Measurements from ENCODE around the gene GRN. TPM values are rescaled to one million over a fixed set of nuclear protein-coding genes. Genes with fewer than 3 reads are reported as not detected.
A peak's percentile ranks its signal among the peaks of the same experiment; 100 is the strongest.

GRN gene
- polyA plus RNA-seq, 2 of the 4 experiments (the other 2 are of a cell fraction) = 111 to 197 TPM

DNA sequence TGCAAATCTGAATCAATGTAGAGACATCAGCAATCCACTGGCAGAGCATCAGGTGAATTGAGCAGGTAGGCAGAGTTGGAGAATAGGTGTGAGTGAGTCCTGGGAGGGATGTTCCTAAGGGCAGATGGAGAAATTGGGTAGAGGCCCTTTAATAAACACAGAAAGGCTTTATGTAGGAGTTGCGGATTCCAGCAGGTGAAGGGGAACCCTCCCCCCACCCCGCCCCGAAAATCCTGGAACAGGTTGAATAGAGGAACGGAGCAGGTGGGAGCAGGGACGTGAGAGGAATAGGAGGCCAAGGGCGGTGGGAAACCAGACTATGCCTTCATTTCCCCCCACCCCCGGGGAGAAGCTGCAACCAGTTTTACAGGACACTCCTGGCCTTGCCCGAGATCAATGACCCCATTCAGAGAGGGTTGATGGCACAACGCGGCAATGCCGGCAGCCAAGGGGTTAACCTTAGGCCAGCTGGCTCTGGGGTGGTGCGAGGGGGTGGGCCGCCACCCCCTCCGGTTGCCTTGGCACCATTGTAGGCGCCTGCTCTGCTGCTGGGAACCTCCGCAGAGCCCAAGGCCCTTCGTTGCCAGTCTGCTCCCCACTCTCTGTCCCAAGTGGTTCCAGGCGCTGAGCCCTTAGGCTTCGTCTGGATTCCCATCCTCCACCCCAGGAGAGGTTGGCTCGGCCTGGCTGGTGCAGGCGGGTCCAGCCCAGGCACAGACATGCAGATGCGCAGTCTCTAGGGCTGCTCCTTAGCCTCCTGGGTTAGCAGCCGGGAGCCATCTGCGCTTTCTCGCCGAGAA lies 37.5 kb upstream of the GRN start:
- Histone ChIP-seq H3K4me2 (peak overlapping the region; percentile 96), H3K9me3 (no peaks in the 10 kb centered on the region), H3K4me3 (peak overlapping the region; percentile 47), H3K27ac (peak overlapping the region in 1 of 2 experiments; percentile 70; a peak in 3 of 6 replicates), H3K4me1 (peaks cover 15% of the 10 kb centered on the region)
- ChIA-PET POLR2A (interaction anchor here (1.0 kb wide), 1 partner anchor 86 kb away, joined by 3 read pairs; no protein-coding TSS in a partner anchor), CTCF (interaction anchor here (0.6 to 1.6 kb wide), 4 partner anchors 10 to 98 kb away, joined by 3 to 6 read pairs (median 4); no protein-coding TSS in a partner anchor)
- 25% methylated on average over 21 of the region's 26 CpGs for WGBS (ENCODE audit: missing lambda C conversion rate)
- TF ChIP-seq, protein P1, sequence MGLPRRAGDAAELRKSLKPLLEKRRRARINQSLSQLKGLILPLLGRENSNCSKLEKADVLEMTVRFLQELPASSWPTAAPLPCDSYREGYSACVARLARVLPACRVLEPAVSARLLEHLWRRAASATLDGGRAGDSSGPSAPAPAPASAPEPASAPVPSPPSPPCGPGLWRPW (IDR thresholded peaks at IDR 0.05) = no peak
- TF ChIP-seq, protein P2, sequence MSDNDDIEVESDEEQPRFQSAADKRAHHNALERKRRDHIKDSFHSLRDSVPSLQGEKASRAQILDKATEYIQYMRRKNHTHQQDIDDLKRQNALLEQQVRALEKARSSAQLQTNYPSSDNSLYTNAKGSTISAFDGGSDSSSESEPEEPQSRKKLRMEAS (IDR thresholded peaks at IDR 0.05) = peak; percentile 58; the same call in 1 of the 2 replicates
- no peak for TF ChIP-seq GATA3 (IDR thresholded peaks at IDR 0.05; ENCODE audit: borderline replicate concordance)
- TF ChIP-seq RAD21 (conservative IDR thresholded peaks at IDR 0.05 in 1 of 2, IDR thresholded peaks at IDR 0.05 in 1 of 2) = no peak
- TF ChIP-seq JUN (IDR thresholded peaks at IDR 0.05) = no peak
- TF ChIP-seq FOSB (CRISPR knock-in tag; IDR thresholded peaks at IDR 0.05) = no peak
- TF ChIP-seq HEYL (CRISPR knock-in tag; IDR thresholded peaks at IDR 0.05) = no peak
- TF ChIP-seq EHMT2 (IDR thresholded peaks at IDR 0.05; ENCODE audit: low read depth) = no peak
- FAIRE-seq = no peak
- peak; percentile 65 to 88 for DNase-seq (ENCODE audit: low read depth in 1 of 2, low spot score in 1 of 2)
- peak; percentile 62 to 88 for ATAC-seq

DNA sequence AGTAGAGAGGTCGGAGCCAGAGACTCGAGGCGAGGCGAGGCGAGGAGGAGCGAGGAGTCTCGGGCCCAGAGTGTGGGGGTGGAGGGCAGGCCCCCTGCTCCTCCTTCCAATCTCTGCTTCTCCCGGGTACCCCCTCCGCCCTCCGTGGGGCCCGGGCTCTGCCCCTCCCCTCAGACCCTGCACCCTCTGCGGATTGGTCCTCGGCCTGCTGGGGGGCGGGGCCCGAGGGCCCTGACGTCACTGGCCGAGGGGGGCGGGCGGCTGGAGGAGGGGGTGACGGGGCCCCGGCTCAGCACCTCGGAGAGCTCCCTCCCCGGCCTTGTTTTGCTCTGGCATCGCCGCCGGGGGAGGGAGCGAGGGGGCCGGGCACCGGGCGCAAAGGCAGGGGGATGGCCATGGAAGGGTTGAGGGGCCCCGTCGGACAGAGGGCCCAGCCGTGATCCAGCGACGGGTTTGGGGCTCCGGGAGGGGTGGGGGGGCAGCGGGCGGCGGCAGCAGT lies 36.7 kb upstream of the GRN start, which contains the start of gene RUNDC3A:
Gene RUNDC3A (plus strand): TSS at position 282 of the 499 bp plus-strand sequence. CDS start 232 bp downstream, outside the sequence.
- DNase-seq (ENCODE audit: low read depth in 1 of 2, low spot score in 1 of 2) (peak; percentile 80 to 95), FAIRE-seq (no peak), ATAC-seq (peak; percentile 74 to 87)
- Histone ChIP-seq H3K4me2 (peak within 1 kb of the TSS; percentile 96), H3K9me3 (no peaks in the 10 kb centered on the region), H3K4me3 (peak within 1 kb of the TSS; percentile 47), H3K27ac (peak within 1 kb of the TSS in 1 of 2 experiments; percentile 70; a peak in 3 of 6 replicates), H3K4me1 (peaks cover 15% of the 10 kb centered on the region)
- ChIA-PET POLR2A (interaction anchor here (0.7 to 1.0 kb wide), 3 partner anchors 26 to 87 kb away, joined by 3 to 5 read pairs (median 3); no protein-coding TSS in a partner anchor), CTCF (interaction anchor here (0.6 to 1.6 kb wide), 5 partner anchors 9 to 98 kb away, joined by 3 to 6 read pairs (median 4); no protein-coding TSS in a partner anchor)
- WGBS (ENCODE audit: missing lambda C conversion rate) = under 1% methylated on average over 15 of the region's 39 CpGs
- TF ChIP-seq, protein P1 (IDR thresholded peaks at IDR 0.05) = no peak
- TF ChIP-seq MAZ (IDR thresholded peaks at IDR 0.05; ENCODE audit: borderline replicate concordance, low read depth, low read length) = 0 out of 2 replicates have a peak, but pooled peaks have one; percentile 59
- peak; percentile 62 for TF ChIP-seq EHMT2 (IDR thresholded peaks at IDR 0.05; ENCODE audit: low read depth)
- TF ChIP-seq, protein P3, sequence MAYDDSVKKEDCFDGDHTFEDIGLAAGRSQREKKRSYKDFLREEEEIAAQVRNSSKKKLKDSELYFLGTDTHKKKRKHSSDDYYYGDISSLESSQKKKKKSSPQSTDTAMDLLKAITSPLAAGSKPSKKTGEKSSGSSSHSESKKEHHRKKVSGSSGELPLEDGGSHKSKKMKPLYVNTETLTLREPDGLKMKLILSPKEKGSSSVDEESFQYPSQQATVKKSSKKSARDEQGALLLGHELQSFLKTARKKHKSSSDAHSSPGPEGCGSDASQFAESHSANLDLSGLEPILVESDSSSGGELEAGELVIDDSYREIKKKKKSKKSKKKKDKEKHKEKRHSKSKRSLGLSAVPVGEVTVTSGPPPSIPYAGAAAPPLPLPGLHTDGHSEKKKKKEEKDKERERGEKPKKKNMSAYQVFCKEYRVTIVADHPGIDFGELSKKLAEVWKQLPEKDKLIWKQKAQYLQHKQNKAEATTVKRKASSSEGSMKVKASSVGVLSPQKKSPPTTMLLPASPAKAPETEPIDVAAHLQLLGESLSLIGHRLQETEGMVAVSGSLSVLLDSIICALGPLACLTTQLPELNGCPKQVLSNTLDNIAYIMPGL (CRISPR knock-in tag; IDR thresholded peaks at IDR 0.05; ENCODE audit: borderline replicate concordance) = no peak
- 0 out of 2 replicates have a peak, but pooled peaks have one; percentile 37 for TF ChIP-seq FOXS1 (CRISPR knock-in tag; IDR thresholded peaks at IDR 0.05)
- TF ChIP-seq, protein P4, sequence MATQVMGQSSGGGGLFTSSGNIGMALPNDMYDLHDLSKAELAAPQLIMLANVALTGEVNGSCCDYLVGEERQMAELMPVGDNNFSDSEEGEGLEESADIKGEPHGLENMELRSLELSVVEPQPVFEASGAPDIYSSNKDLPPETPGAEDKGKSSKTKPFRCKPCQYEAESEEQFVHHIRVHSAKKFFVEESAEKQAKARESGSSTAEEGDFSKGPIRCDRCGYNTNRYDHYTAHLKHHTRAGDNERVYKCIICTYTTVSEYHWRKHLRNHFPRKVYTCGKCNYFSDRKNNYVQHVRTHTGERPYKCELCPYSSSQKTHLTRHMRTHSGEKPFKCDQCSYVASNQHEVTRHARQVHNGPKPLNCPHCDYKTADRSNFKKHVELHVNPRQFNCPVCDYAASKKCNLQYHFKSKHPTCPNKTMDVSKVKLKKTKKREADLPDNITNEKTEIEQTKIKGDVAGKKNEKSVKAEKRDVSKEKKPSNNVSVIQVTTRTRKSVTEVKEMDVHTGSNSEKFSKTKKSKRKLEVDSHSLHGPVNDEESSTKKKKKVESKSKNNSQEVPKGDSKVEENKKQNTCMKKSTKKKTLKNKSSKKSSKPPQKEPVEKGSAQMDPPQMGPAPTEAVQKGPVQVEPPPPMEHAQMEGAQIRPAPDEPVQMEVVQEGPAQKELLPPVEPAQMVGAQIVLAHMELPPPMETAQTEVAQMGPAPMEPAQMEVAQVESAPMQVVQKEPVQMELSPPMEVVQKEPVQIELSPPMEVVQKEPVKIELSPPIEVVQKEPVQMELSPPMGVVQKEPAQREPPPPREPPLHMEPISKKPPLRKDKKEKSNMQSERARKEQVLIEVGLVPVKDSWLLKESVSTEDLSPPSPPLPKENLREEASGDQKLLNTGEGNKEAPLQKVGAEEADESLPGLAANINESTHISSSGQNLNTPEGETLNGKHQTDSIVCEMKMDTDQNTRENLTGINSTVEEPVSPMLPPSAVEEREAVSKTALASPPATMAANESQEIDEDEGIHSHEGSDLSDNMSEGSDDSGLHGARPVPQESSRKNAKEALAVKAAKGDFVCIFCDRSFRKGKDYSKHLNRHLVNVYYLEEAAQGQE (IDR thresholded peaks at IDR 0.05) = peak; percentile 97

Measured in A549 (cell line).